ENCODE measurements around the gene PLAC8L1. TPM values are rescaled to one million over a fixed set of nuclear protein-coding genes. Genes with fewer than 3 reads are reported as not detected.

PLAC8L1 gene
- total and polyA plus RNA-seq, 2 of the 13 experiments (the other 11 are each of a cell fraction or from before 2014, with no cell fraction given): 0.44 TPM; not detected in 1

- TF ChIP-seq RAD21 (CRISPR knock-in tag; IDR thresholded peaks at IDR 0.05) (0 out of 2 replicates have a peak, but pooled peaks have one; percentile 37), DNMT3B (CRISPR knock-in tag; conservative IDR thresholded peaks at IDR 0.05) (no peak), NR2F2 (IDR thresholded peaks at IDR 0.05; ENCODE audit: borderline replicate concordance, low read depth) (no peak), ZNF740 (CRISPR knock-in tag; IDR thresholded peaks at IDR 0.05) (no peak), ZFP36 (IDR thresholded peaks at IDR 0.05; ENCODE audit: borderline replicate concordance, low read depth, low read length, partially characterized antibody) (no peak)
These were observed 64.1 kb downstream of the PLAC8L1 start (continued) for GRCh38 chr5:146041180-146041789.

GRCh38 chr5:146040527-146040926 lies 64.8 kb downstream of the PLAC8L1 start:
- ATAC-seq (no peak), FAIRE-seq (no peak), DNase-seq (ENCODE audit: low spot score) (no peak)
- intact Hi-C loops (cut with micrococcal nuclease; ENCODE audit: unreplicated experiment): no loop called here
- no peaks in the 10 kb centered on the region for H3K36me3 ChIP-seq (replicated peaks in 1 of 2; ENCODE audit: control insufficient read depth in 1 of 2, insufficient read depth in 2 of 2, low read length in 2 of 2)
- POLR2A ChIA-PET: interaction anchor here (1.1 kb wide), 1 partner anchor 205 kb away, joined by 5 read pairs; the partner anchor contains the start of gene PRELID2
- no peaks in the 10 kb centered on the region for H3K4me1 ChIP-seq (ENCODE audit: insufficient read depth, low read length)
- in situ Hi-C loops (cut with HindIII; ENCODE audit: extremely low pct_ligation_motif_present, low pct_unique_long_range_greater_than_20kb): no loop called here
- H3K27ac ChIP-seq (ENCODE audit: extremely low read length, insufficient read depth, low read length): no peak overlapping the region
- CTCF ChIA-PET (ENCODE audit: low intra/inter-chr PET ratio, low total read pairs): no interaction called here
- no peaks in the 10 kb centered on the region for H3K27me3 ChIP-seq (ENCODE audit: control insufficient read depth in 1 of 2, insufficient read depth in 2 of 2, low read length in 2 of 2)
- no peaks in the 10 kb centered on the region for H3K79me2 ChIP-seq (ENCODE audit: insufficient read depth, low read length)
- no peak overlapping the region for H3K4me2 ChIP-seq (ENCODE audit: low read depth, low read length)
- no TSS peak for BruUV-seq (replicated peaks)
- no peaks in the 10 kb centered on the region for H4K20me1 ChIP-seq (ENCODE audit: insufficient read depth, low read length)
- H3K4me3 ChIP-seq (replicated peaks in 1 of 3; ENCODE audit: insufficient read depth in 1 of 3, low read depth in 2 of 3, low read length in 3 of 3): no peak overlapping the region
- no peak overlapping the region for H2AFZ ChIP-seq (ENCODE audit: low read length)
- H3K9me3 ChIP-seq (ENCODE audit: low read length): no peaks in the 10 kb centered on the region
- TF ChIP-seq REPIN1 (CRISPR knock-in tag; IDR thresholded peaks at IDR 0.05; ENCODE audit: borderline replicate concordance, low read depth): no peak
- no peak for TF ChIP-seq ZNF737 (CRISPR knock-in tag; IDR thresholded peaks at IDR 0.05; ENCODE audit: borderline replicate concordance)
- TF ChIP-seq SMAD9 (CRISPR knock-in tag; IDR thresholded peaks at IDR 0.05): no peak
- H3K9ac ChIP-seq (ENCODE audit: insufficient read depth, low read depth, low read length): no peak overlapping the region
- 86% methylated on average over 3 of the region's 3 CpGs for WGBS (ENCODE audit: low lambda C conversion rate)
